Endothelial cell of umbilical vein (primary cell): ENCODE data around the gene DCUN1D4. TPM values are rescaled to one million over a fixed set of nuclear protein-coding genes. Genes with fewer than 3 reads are reported as not detected.

Source experiments
- BruUV-seq: library from RNA; stranded (reverse); fragments of 400-500 nt; replicated peaks from 2 replicates; lab custom pipeline; 2021; lab: Mats Ljungman, UMichigan
- CTCF ChIA-PET: fragments of 300-600, 350-600 bp; sonication (Branson Sonifier 250); formaldehyde crosslinking; loops from one replicate; lab custom pipeline; 2021; ENCODE audit warnings: antibody characterized with exemption, inconsistent platforms; lab: Charles Lee
- POLR2A ChIA-PET: fragments of 300-600, 350-600 bp; sonication (Branson Sonifier 250); formaldehyde crosslinking; loops from one replicate; lab custom pipeline; 2021; ENCODE audit warnings: antibody characterized with exemption, inconsistent platforms; lab: Charles Lee
- DNase-seq: peaks from one replicate; pipeline ENCODE4 v3.0.0-alpha.2; 2011; ENCODE audit warnings: low read depth, low spot score
- FAIRE-seq: peaks from 2 replicates; lab custom pipeline; 2011; peaks lifted over from hg19 to GRCh38; lab: Jason Lieb, UNC
- H2AFZ ChIP-seq: 2 replicates; pipeline ENCODE4 v1.6.0; 2012; ENCODE audit warnings: low read depth, low read length, control low read depth, inconsistent platforms
- H3K27ac ChIP-seq: 2 replicates; pipeline ENCODE4 v1.5.1; 2011; ENCODE audit warnings: low read depth, mild to moderate bottlenecking, control low read depth, low read length, moderate library complexity; ENCODE audit not compliant: insufficient read depth
- H3K27me3 ChIP-seq, 2 experiments: 2 replicates each; pipeline versions ENCODE4 v1.6.0 to v1.6.1; 2011; ENCODE audit warnings: low read length in 2 of 2, mixed read lengths in 1 of 2; ENCODE audit not compliant: control insufficient read depth in 2 of 2, insufficient read depth in 2 of 2
- H3K36me3 ChIP-seq, 2 experiments: 2 replicates in 1 of 2; 3 replicates in 1 of 2; pipeline ENCODE4 v1.5.1; 2011; ENCODE audit warnings: low read length in 2 of 2, mild to moderate bottlenecking in 1 of 2, moderate library complexity in 1 of 2; ENCODE audit not compliant: control insufficient read depth in 2 of 2, insufficient read depth in 2 of 2; ENCODE audit errors: extremely low read depth in 1 of 2
- H3K4me1 ChIP-seq: 3 replicates; pipeline ENCODE4 v1.5.1; 2011; ENCODE audit warnings: mild to moderate bottlenecking, low read length; ENCODE audit not compliant: control insufficient read depth, insufficient read depth; ENCODE audit errors: extremely low read depth
- H3K4me2 ChIP-seq: 2 replicates; pipeline ENCODE4 v1.6.1; 2011; ENCODE audit warnings: low read length, control low read depth, mixed read lengths; ENCODE audit not compliant: insufficient read depth
- H3K4me3 ChIP-seq, 3 experiments: fragments of 200-600 bp in 1 of 3; sonication (generic), shearing (Covaris generic) in 1 of 3; replicated peaks in 1 of 3; 2 replicates each; pipeline ENCODE4 v1.5.1; 2011 to 2016; ENCODE audit warnings: control low read depth in 3 of 3, low read length in 3 of 3, mild to moderate bottlenecking in 2 of 3, inconsistent platforms in 1 of 3, low read depth in 1 of 3, moderate library complexity in 1 of 3; ENCODE audit not compliant: insufficient read depth in 1 of 3
- H3K79me2 ChIP-seq: 2 replicates; pipeline ENCODE4 v1.6.0; 2012; ENCODE audit warnings: low read length, inconsistent platforms; ENCODE audit not compliant: control insufficient read depth, insufficient read depth
- H3K9ac ChIP-seq: replicated peaks from 2 replicates; pipeline ENCODE3; 2011; ENCODE audit warnings: low read length, control low read depth; ENCODE audit not compliant: insufficient read depth; ENCODE audit errors: extremely low read depth
- H3K9me1 ChIP-seq: replicated peaks from 3 replicates; pipeline ENCODE4 v1.6.0; 2011; ENCODE audit warnings: mild to moderate bottlenecking, low read length; ENCODE audit not compliant: control insufficient read depth, insufficient read depth; ENCODE audit errors: extremely low read depth
- H3K9me3 ChIP-seq: replicated peaks from 2 replicates; pipeline ENCODE4 v1.5.1; 2012; ENCODE audit warnings: low read length, inconsistent platforms; ENCODE audit not compliant: control insufficient read depth, insufficient read depth
- H4K20me1 ChIP-seq: replicated peaks from 2 replicates; pipeline ENCODE3; 2011; ENCODE audit warnings: mild to moderate bottlenecking, low read length; ENCODE audit not compliant: control insufficient read depth, insufficient read depth; ENCODE audit errors: extremely low read depth
- CTCF ChIP-seq, 2 donors: IDR thresholded peaks; 1 replicate in 1 of 2; 2 replicates in 1 of 2; pipeline ENCODE4 v1.5.1; 2011; ENCODE audit warnings: low read length in 2 of 2, mild to moderate bottlenecking in 2 of 2, moderate library complexity in 2 of 2, control low read depth in 1 of 2, inconsistent platforms in 1 of 2, low read depth in 1 of 2; ENCODE audit not compliant: insufficient read depth in 1 of 2; ENCODE audit errors: extremely low read depth in 1 of 2
- EZH2 ChIP-seq: IDR thresholded peaks from 2 replicates; pipeline ENCODE4 v1.6.1; 2012; ENCODE audit warnings: borderline replicate concordance, low read depth, mild to moderate bottlenecking, moderate library complexity, low read length, inconsistent platforms; ENCODE audit not compliant: severe bottlenecking
- FOS ChIP-seq: IDR thresholded peaks from 2 replicates; pipeline ENCODE4 v1.6.1; 2011; ENCODE audit warnings: mild to moderate bottlenecking, low read length, moderate library complexity, borderline replicate concordance; ENCODE audit not compliant: insufficient read depth
- GATA2 ChIP-seq: IDR thresholded peaks from 2 replicates; pipeline ENCODE4 v1.7.0; 2011; ENCODE audit warnings: low read depth, mild to moderate bottlenecking, moderate library complexity, mixed read lengths, low read length; ENCODE audit not compliant: insufficient read length, insufficient read depth
- JUN ChIP-seq: IDR thresholded peaks from 2 replicates; pipeline ENCODE4 v1.6.1; 2011; ENCODE audit warnings: borderline replicate concordance, low read depth; ENCODE audit not compliant: insufficient read length, insufficient read depth
- MAX ChIP-seq: IDR thresholded peaks from 2 replicates; pipeline ENCODE4 v1.6.1; 2011; ENCODE audit not compliant: insufficient read depth, insufficient read length
- MYC ChIP-seq: IDR thresholded peaks from one replicate; pipeline ENCODE4 v1.6.1; 2011; ENCODE audit warnings: mild to moderate bottlenecking, low read depth, low read length
- POLR2A ChIP-seq: IDR thresholded peaks from 2 replicates; pipeline ENCODE4 v1.6.1; 2012; ENCODE audit warnings: low read depth, mild to moderate bottlenecking, control low read depth, low read length
- POLR2AphosphoS5 ChIP-seq: IDR thresholded peaks from 2 replicates; pipeline ENCODE4 v1.6.1; 2012; ENCODE audit warnings: low read depth, mild to moderate bottlenecking, control low read depth, low read length, moderate library complexity; ENCODE audit not compliant: insufficient read depth
- dilution Hi-C: fragments of 300-500 bp; cut with MboI; formaldehyde crosslinking; loops from one replicate; pipeline ENCODE4 v1.15.0; 2019; ENCODE audit warnings: low sequenced_read_pairs; ENCODE audit not compliant: extremely low pct_ligation_motif_present
- intact Hi-C: fragments of 100-400 bp; cut with micrococcal nuclease; formaldehyde crosslinking; loops from one replicate; pipeline ENCODE4 v1.10.0; 2022
- polyA plus RNA-seq, 4 experiments: library from polyadenylated mRNA; depleted of rRNA in 3 of 4; stranded (reverse) in 3 of 4; unstranded in 1 of 4; fragments of >200 nt; gene quantifications; 2 replicates each; pipeline versions ENCODE4 v1.2.1 to v1.2.3, GENCODE V29; 2011 to 2012; ENCODE audit warnings: missing spikeins in 1 of 4
- total RNA-seq: library from RNA; stranded (reverse); gene quantifications from 2 replicates; pipeline ENCODE4 v1.2.3, GENCODE V29; 2021

The DCUN1D4 gene
- total and polyA plus RNA-seq, 2 donors (not counting 3 experiments of a cell fraction or from before 2014, with no cell fraction given): 24.8 to 50.6 TPM

GRCh38 chr4:51895816-51896408 is 53.0 kb downstream of the DCUN1D4 start:
- FAIRE-seq (peak; percentile 84), DNase-seq (peak; percentile 74)
- intact Hi-C loops (loop anchor here (1.0 to 5.0 kb wide), 2 partner anchors 59 to 130 kb away; no protein-coding TSS in a partner anchor), dilution Hi-C loops (no loop called here)
- H3K79me2 ChIP-seq: no peaks in the 10 kb centered on the region
- H3K36me3 ChIP-seq: peaks cover 1 to 12% of the 10 kb centered on the region in 2 experiments
- H3K9ac ChIP-seq: no peak overlapping the region
- H4K20me1 ChIP-seq: no peaks in the 10 kb centered on the region
- H3K4me1 ChIP-seq: peaks cover 13% of the 10 kb centered on the region
- H3K4me3 ChIP-seq: no peak overlapping the region
- no peaks in the 10 kb centered on the region for H3K9me1 ChIP-seq
- H3K9me3 ChIP-seq: no peaks in the 10 kb centered on the region
- TF ChIP-seq JUN: no peak
- TF ChIP-seq POLR2AphosphoS5: no peak
- TF ChIP-seq POLR2A: no peak
- no peak for TF ChIP-seq MYC
- no peak for TF ChIP-seq MAX
- no peak for TF ChIP-seq GATA2
- peak; percentile 82 to 87 for TF ChIP-seq CTCF (IDR thresholded peaks at IDR 0.05; ENCODE audit: extremely low read depth in 1 of 2, insufficient read depth in 1 of 2, low read depth in 1 of 2, low read length in 2 of 2)
- TF ChIP-seq FOS: peak; percentile 77
- no peak for TF ChIP-seq EZH2
- H3K27me3 ChIP-seq: no peaks in the 10 kb centered on the region
- peak overlapping the region; percentile 33 for H2AFZ ChIP-seq
- H3K4me2 ChIP-seq: peak overlapping the region; percentile 27
- ChIA-PET CTCF (interaction anchor here (1.0 to 2.4 kb wide), 5 partner anchors 11 to 124 kb away, joined by 3 to 16 read pairs (median 5); partner anchors contain the start of genes DCUN1D4 and LRRC66), POLR2A (no interaction called here)
- BruUV-seq: no TSS peak
- peak overlapping the region; percentile 55 for H3K27ac ChIP-seq
